Amygdala (tissue), 56 donors: ENCODE measurements around the gene STYX.

ENCODE experiments used
- DNase-seq, 56 donors: peaks; one replicate each; lab custom pipeline; 2025; lab: John Stamatoyannopoulos, UW

The STYX gene, protein sequence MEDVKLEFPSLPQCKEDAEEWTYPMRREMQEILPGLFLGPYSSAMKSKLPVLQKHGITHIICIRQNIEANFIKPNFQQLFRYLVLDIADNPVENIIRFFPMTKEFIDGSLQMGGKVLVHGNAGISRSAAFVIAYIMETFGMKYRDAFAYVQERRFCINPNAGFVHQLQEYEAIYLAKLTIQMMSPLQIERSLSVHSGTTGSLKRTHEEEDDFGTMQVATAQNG

DNA sequence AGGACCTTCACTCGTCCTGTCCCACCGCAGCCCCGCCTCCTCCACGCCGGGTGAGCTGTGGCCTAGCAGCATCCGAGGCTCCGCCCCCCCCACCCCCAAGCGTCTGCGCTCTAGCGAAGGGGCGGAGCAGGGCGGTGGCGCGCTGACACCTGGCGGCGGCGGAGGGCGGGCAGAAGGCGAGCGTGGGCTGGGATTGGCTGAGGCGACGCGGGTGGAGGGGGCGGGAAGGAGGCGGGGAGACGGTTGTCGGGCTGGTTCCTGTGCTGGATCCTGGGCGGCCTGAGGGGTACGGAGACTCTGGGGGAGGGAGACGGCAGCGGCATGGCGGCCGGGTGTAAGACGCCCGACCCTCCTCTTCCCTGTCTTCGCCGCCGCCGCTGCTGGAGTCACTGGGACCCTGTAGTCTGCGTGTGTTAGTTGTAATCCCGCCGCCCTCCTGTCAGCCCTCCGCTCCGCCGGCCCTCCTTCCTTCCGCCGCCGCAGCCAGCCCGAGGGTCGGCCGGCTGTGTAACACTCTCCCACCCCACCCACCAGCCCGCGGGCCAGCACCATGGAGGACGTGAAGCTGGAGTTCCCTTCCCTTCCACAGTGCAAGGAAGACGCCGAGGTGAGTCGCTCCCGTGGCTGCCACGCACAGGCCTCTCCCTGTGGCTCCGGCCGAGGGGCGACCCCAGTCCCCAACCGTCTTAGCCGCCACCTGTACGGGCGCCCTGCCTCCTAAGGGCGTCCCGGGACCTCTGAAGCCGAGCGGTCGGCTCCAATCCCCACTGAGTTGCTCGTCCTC is at the start of gene STYX:
TSS of gene STYX (plus strand) at position 242 of the 784 bp plus-strand sequence. CDS start at position 551, 309 bp downstream.
- DNase-seq = peak; percentile 25 to 98 (median 95)

GRCh38 chr14:52683985-52684520 is 45.9 kb upstream of the STYX start:
- no peak for DNase-seq

GRCh38 chr14:52686176-52686575 is 43.8 kb upstream of the STYX start:
- no peak for DNase-seq

GRCh38 chr14:52690983-52691760 is 38.8 kb upstream of the STYX start:
- no peak for DNase-seq

DNA sequence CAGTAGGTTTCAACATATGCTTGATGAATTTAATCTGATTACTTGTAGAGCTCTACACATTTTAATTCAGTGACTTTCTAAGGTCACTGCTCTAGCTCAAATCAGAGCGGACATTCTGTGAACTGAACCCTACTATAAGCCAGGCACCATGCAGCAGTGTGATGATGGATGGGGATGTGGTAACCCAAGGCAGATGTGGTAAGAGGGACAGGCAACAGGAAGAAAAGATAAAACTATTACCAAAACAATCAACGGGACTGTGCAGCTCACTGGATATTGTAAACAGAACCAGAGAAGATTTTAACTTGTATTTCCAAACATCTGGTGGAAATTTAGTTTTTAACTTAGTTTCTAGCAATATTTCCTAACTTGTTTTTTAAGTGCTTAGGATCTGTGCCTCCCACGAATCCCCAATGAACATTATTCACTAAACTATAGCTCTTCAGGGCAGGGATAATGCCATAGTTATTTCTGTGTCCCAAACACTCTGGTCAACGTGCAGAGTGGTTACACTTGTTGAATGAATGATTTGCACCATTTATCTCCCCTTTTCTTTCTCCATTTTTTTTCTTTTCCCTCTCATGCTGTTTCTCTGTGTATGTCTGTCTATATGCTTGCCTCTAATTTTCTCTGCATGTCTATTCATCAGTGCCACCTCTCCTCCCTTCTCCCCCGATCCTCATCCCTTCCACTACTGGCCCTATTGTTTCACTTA is 37.6 kb upstream of the STYX start:
- DNase-seq = no peak

DNA sequence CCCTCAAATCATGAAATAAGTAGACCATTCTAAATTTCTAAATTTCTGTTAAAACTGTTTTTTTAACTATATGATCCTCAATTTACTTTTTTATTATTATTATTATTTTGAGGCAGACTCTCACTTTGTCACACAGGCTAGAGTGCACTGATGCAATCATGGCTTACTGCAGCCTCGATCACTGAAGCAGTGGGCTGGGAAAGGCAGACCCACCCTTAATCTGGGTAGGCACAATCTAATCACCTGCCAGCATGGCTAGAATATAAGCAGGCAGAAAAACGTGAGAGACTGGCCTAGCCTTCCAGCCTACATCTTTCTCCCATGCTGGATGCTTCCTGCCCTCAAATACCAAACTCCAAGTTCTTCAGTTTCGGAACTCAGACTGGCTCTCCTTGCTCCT is 36.9 kb upstream of the STYX start:
- no peak for DNase-seq

- DNase-seq = no peak
These were observed 36.4 kb upstream of the STYX start for GRCh38 chr14:52693532-52693931.

DNA sequence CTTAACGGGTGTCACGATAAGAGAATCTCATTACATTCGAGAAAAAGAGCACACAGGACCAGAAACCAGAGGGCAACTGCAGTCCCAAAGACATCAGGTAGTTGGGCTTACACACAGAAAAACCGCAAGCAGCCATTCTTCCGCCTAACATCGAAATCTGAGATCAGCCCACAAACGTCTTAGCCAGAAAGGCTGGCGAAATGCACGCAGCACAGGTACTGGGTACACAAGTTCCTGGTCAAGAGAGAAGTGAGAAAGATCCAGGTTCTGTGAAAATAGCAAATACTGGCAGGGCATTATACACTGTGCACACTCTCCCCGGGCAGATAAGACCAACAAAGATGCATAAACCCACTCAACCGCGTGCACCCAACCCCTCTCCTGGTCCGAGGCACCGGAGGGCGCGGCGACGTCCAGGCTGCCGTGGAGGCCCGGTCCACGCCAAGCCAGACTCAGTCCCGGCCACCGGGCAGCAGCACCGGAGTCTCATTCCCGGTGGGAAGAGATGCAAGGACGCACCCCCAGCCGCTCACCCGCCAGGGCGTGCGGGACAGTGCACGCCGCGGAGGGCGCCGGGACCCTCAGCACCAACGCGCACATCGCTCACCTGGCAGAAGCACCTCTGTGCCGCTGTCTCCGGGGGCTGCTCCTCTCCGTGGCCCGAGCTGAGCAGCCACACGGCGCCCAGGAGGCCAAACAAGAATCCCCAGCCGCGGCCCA is 35.0 kb upstream of the STYX start:
- DNase-seq = peak in 24 of 56 donors; percentile 8 to 65 (median 48)

DNA sequence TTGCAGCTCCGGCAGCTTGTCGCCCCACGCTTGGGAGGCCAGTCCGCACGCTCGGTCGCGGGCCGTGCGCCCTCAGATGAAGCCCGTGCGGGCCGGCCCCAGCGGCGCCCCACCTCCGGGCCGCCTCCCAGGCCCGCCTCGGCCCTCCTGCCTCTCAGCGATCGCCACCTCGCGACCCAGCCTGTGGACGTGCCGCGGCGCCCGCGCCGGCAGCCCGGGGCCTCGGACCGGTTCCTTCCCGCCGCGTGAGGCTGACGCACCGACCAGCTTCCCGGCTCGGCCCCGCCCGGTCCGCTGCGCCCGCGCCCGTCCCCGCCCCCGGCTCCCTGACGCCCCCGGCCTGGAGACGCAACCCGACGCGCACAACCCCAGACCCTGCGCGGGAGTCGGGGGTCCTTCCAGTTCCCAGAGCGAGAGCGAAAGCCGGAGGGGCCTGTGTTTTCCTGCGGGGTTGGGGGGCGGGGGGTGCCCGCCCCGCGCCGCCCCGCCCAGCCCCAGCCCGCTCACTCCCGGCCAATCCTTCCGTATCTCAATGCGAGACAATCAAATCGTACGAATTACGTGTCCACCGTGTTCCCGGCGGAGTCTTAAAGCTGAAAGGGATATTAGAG is 34.4 kb upstream of the STYX start, which contains the start of gene ERO1A:
TSS of gene ERO1A (minus strand) at position 78 of the 611 bp plus-strand sequence. CDS start at position 1, 77 bp downstream.
- DNase-seq = peak in 48 of 56 donors; percentile 18 to 80 (median 62)

- DNase-seq = no peak
These were observed 29.2 kb upstream of the STYX start for GRCh38 chr14:52700701-52701172.

- DNase-seq = no peak
These were observed 28.7 kb upstream of the STYX start for GRCh38 chr14:52701223-52701622.

DNA sequence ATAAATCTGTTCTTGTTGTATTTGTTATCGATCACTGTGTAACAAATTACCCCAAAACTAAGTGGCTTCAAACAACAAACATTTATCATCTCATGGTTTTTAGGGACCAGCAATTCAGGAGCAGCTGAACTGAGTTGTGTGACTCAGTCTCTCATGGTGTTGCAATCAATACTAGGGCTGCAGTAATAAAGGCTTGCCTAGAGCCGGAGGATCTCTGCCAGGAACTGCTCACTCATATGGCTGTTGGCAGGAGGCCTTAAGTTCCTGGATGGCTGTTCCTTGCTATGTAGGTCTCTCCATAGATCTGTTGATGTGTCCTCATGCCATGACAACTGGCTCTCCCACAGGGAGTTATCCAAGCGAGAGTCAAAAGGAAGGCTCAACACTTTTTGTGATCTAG is 26.7 kb upstream of the STYX start:
- no peak for DNase-seq

- DNase-seq = no peak
These were observed 26.3 kb upstream of the STYX start for GRCh38 chr14:52703664-52704063.

DNA sequence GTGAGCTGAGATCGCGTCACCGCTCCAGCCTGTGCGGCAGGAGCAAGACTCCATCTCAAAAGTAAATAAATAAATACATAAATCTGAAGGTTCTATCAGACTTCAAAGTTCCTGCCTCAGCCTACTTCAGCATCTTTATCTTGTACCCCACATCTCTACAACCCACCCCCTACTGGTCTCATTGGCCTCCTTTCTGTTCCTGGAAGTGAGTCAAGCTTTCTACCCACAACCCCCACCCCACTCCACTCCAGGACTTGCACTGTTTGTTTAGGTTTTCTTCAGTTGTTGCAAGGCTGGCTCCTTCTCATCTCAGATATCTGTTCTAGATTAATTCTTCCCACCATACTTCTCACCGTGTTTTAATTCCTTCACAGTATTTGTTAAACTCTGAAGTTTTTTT is 23.7 kb upstream of the STYX start:
- no peak for DNase-seq

- DNase-seq = peak; percentile 47 to 95 (median 88)
These were observed 23.0 kb upstream of the STYX start, which contains the start of gene PSMC6 for GRCh38 chr14:52706724-52707706. PSMC6 (plus strand) TSS chr14:52707200; CDS start chr14:52707220, 20 bp downstream.

- DNase-seq = no peak
These were observed 18.3 kb upstream of the STYX start for GRCh38 chr14:52711666-52712065.

- no peak for DNase-seq
These were observed 13.8 kb upstream of the STYX start for GRCh38 chr14:52716155-52716554.
